PC-3 (cell line): ENCODE data around the gene PRR36. TPM values are rescaled to one million over a fixed set of nuclear protein-coding genes. Genes with fewer than 3 reads are reported as not detected.

ENCODE experiments used
- ATAC-seq: fragments of 200-7000 bp; cut with Tn5 transposase; 2 replicates; pipeline ENCODE4 v1.9.1; 2020; ENCODE audit warnings: mild to moderate bottlenecking, moderate library complexity
- BruUV-seq: library from RNA; stranded (reverse); fragments of 400-500 nt; replicated peaks from 2 replicates; lab custom pipeline; 2021; lab: Mats Ljungman, UMichigan
- CTCF ChIA-PET: fragments of 300-600 bp; sonication (Branson Sonifier 250); formaldehyde crosslinking; loops from one replicate; lab custom pipeline; 2022; ENCODE audit warnings: antibody characterized with exemption; lab: Charles Lee
- POLR2A ChIA-PET: fragments of 300-600 bp; sonication (Branson Sonifier 250); formaldehyde crosslinking; loops from one replicate; lab custom pipeline; 2022; ENCODE audit warnings: antibody characterized with exemption; ENCODE audit not compliant: unreplicated experiment; lab: Charles Lee
- DNase-seq: peaks from one replicate; pipeline ENCODE4 v3.0.0-alpha.2; 2015
- H2AFZ ChIP-seq: fragments of 300-600 bp; sonication (generic); 2 replicates; pipeline ENCODE4 v1.6.0; 2016; ENCODE audit warnings: antibody characterized with exemption, low read length
- H3F3A ChIP-seq: fragments of 300-600 bp; sonication (generic); one replicate; pipeline ENCODE4 v1.6.0; 2017; ENCODE audit warnings: antibody characterized with exemption, low read length, control low read depth, mild to moderate bottlenecking; ENCODE audit not compliant: unreplicated experiment
- H3K27ac ChIP-seq: fragments of 300-600 bp; sonication (generic); 2 replicates; pipeline ENCODE4 v1.5.1; 2016; ENCODE audit warnings: mild to moderate bottlenecking, low read length
- H3K27me3 ChIP-seq: fragments of 300-600 bp; sonication (generic); 2 replicates; pipeline ENCODE4 v1.6.1; 2016; ENCODE audit warnings: low read length, mixed read lengths
- H3K36me3 ChIP-seq: fragments of 300-600 bp; sonication (generic); 2 replicates; pipeline ENCODE4 v1.6.1; 2016; ENCODE audit warnings: low read depth, mixed run types, low read length, mixed read lengths
- H3K4me1 ChIP-seq: fragments of 300-600 bp; sonication (generic); 2 replicates; pipeline ENCODE4 v1.5.1; 2016; ENCODE audit warnings: low read length; ENCODE audit not compliant: insufficient read depth
- H3K4me2 ChIP-seq: fragments of 300-600 bp; sonication (generic); 2 replicates; pipeline ENCODE4 v1.6.0; 2016; ENCODE audit warnings: low read length
- H3K4me3 ChIP-seq: fragments of 300-600 bp; sonication (generic); 2 replicates; pipeline ENCODE4 v1.5.1; 2016; ENCODE audit warnings: mild to moderate bottlenecking, low read length, mixed read lengths
- H3K79me2 ChIP-seq: fragments of 300-600 bp; sonication (generic); 2 replicates; pipeline ENCODE4 v1.6.1; 2017; ENCODE audit warnings: low read length, mixed read lengths
- H3K9ac ChIP-seq: fragments of 300-600 bp; sonication (generic); 2 replicates; pipeline ENCODE4 v1.6.0; 2016; ENCODE audit warnings: mild to moderate bottlenecking, low read length
- H3K9me2 ChIP-seq: fragments of 300-600 bp; sonication (generic); replicated peaks from 2 replicates; pipeline ENCODE4 v1.6.1; 2016; ENCODE audit warnings: mixed run types, low read length, mixed read lengths
- H3K9me3 ChIP-seq: fragments of 300-600 bp; sonication (generic); 2 replicates; pipeline ENCODE4 v1.6.1; 2016; ENCODE audit warnings: low read length, mixed read lengths
- H4K20me1 ChIP-seq: fragments of 300-600 bp; sonication (generic); 2 replicates; pipeline ENCODE4 v1.6.1; 2016; ENCODE audit warnings: low read length, mixed read lengths
- CTCF ChIP-seq: fragments of 300-600 bp; sonication (generic); conservative IDR thresholded peaks from 2 replicates; pipeline ENCODE4 v1.5.1; 2017; ENCODE audit warnings: antibody characterized with exemption, low read depth, mild to moderate bottlenecking, low read length
- EZH2 ChIP-seq: fragments of 300-600 bp; sonication (generic); IDR thresholded peaks from one replicate; pipeline ENCODE4 v1.6.1; 2017; ENCODE audit warnings: antibody characterized with exemption, mild to moderate bottlenecking, low read length; ENCODE audit not compliant: unreplicated experiment
- EZH2phosphoT487 ChIP-seq: fragments of 300-600 bp; sonication (generic); IDR thresholded peaks from 2 replicates; pipeline ENCODE4 v1.6.1; 2018; ENCODE audit warnings: mild to moderate bottlenecking, antibody characterized with exemption, low read length, borderline replicate concordance
- intact Hi-C: fragments of 100-400 bp; cut with micrococcal nuclease; formaldehyde crosslinking; loops from 2 replicates; pipeline ENCODE4 v1.9.0; 2023
- total RNA-seq: library from RNA; depleted of rRNA; stranded (reverse); fragments of >200 nt; gene quantifications from 2 replicates; pipeline ENCODE4 v1.2.3, GENCODE V29; 2014

PRR36 gene
- total RNA-seq, 1 experiment from 2014 or later: 2.5 TPM

DNA sequence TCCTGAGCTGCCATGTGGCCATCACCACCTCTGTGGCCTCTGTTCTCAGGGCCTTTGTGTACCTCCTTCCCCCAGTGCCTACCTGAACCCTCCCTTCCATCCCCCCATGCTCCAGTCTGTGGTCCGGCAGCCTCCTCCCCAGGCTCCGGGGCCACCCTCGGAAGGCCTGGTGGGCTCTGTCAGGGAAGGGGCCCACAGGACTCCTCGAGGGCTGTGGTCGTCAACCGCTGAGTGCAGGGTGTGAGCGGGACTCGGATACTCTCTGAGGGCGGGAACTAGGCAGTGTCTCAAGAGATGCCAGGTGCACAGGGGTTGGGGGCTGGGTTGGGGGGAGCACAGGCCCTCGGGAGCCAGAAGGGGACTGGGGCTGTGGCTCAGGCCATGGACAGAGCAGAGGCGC is 33.4 kb upstream of the PRR36 start:
- POLR2A ChIA-PET: interaction anchor here (0.6 kb wide), 1 partner anchor 310 kb away, joined by 6 read pairs; no protein-coding TSS in a partner anchor
- H3K27ac ChIP-seq: no peak overlapping the region
- 0 out of 2 replicates have a peak, but pooled peaks cover 3% of the 10 kb centered on the region for H4K20me1 ChIP-seq
- H3K4me3 ChIP-seq: no peak overlapping the region
- intact Hi-C loops: no loop called here
- peaks cover 20% of the 10 kb centered on the region for H3K36me3 ChIP-seq
- CTCF ChIA-PET: interaction anchor here (0.7 kb wide), 1 partner anchor 32 kb away, joined by 10 read pairs; no protein-coding TSS in a partner anchor
- TF ChIP-seq EZH2 (no peak), EZH2phosphoT487 (no peak)
- no peak for ATAC-seq
- peaks cover 18% of the 10 kb centered on the region for H3K4me1 ChIP-seq
- H3K9me2 ChIP-seq: no peaks in the 10 kb centered on the region
- H3F3A ChIP-seq: no peaks in the 10 kb centered on the region
- H3K27me3 ChIP-seq: no peaks in the 10 kb centered on the region
- H3K9ac ChIP-seq: no peak overlapping the region
- no peak overlapping the region for H3K4me2 ChIP-seq
- no peaks in the 10 kb centered on the region for H3K9me3 ChIP-seq
- BruUV-seq: no TSS peak
- H3K79me2 ChIP-seq: peaks cover 53% of the 10 kb centered on the region
- H2AFZ ChIP-seq: no peak overlapping the region
- no peak for DNase-seq

DNA sequence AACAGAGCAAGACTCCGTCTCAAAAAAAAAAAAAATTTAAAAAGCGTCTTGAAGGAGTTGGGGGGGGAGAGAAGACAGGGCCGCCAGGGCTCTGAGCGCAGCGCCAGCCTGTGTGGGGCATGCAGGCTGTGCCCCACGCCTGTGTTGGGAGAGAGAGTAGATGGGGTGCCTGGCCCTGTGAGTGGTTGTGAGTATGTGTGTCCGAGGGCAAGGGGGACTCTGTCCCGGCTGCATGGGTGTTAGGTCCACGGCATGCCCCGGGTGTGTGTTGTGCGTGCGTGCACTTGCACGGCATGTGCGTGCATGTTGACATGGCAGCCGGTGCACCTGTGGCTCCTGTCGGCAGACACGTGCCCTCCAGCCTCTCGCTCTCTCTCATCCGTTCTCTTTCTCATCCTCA is 32.9 kb upstream of the PRR36 start:
- Histone ChIP-seq H3K27me3 (no peaks in the 10 kb centered on the region), H3K4me1 (peaks cover 20% of the 10 kb centered on the region), H3F3A (no peaks in the 10 kb centered on the region), H3K79me2 (peaks cover 54% of the 10 kb centered on the region), H4K20me1 (0 out of 2 replicates have a peak, but pooled peaks cover 3% of the 10 kb centered on the region), H2AFZ (no peak overlapping the region), H3K27ac (no peak overlapping the region), H3K9me3 (no peaks in the 10 kb centered on the region), H3K9me2 (no peaks in the 10 kb centered on the region), H3K36me3 (peaks cover 20% of the 10 kb centered on the region), H3K4me3 (no peak overlapping the region), H3K4me2 (no peak overlapping the region), H3K9ac (no peak overlapping the region)
- ChIA-PET POLR2A (interaction anchor here (0.6 kb wide), 2 partner anchors 226 to 310 kb away, joined by 6 to 11 read pairs; no protein-coding TSS in a partner anchor), CTCF (no interaction called here)
- BruUV-seq: no TSS peak
- ATAC-seq: no peak
- DNase-seq: no peak
- intact Hi-C loops: no loop called here
- no peak for TF ChIP-seq EZH2phosphoT487
- TF ChIP-seq EZH2: no peak
- no peak for TF ChIP-seq CTCF

- intact Hi-C loops: no loop called here
- DNase-seq (no peak), ATAC-seq (no peak)
- no peaks in the 10 kb centered on the region for H3K27me3 ChIP-seq
- H3K9ac ChIP-seq: no peak overlapping the region
- POLR2A ChIA-PET: no interaction called here
- H3K36me3 ChIP-seq: peaks cover 10% of the 10 kb centered on the region
- TF ChIP-seq EZH2phosphoT487: no peak
- peaks cover 11% of the 10 kb centered on the region for H3F3A ChIP-seq
- H3K4me2 ChIP-seq: no peak overlapping the region; the same call in 1 of the 2 replicates
- H3K4me3 ChIP-seq: no peak overlapping the region
- H3K9me2 ChIP-seq: no peaks in the 10 kb centered on the region
- no TSS peak for BruUV-seq
- H3K9me3 ChIP-seq: no peaks in the 10 kb centered on the region
- H2AFZ ChIP-seq: no peak overlapping the region
- CTCF ChIA-PET: no interaction called here
- peaks cover 20% of the 10 kb centered on the region for H3K4me1 ChIP-seq
- 0 out of 2 replicates have a peak, but pooled peaks cover 3% of the 10 kb centered on the region for H4K20me1 ChIP-seq
- peaks cover 54% of the 10 kb centered on the region for H3K79me2 ChIP-seq
- H3K27ac ChIP-seq: no peak overlapping the region
Measured at GRCh38 chr19:7905859-7906258, 31.7 kb upstream of the PRR36 start.
